Tibial nerve (tissue), 4 donors: ENCODE measurements around the gene SH3TC2. TPM values are rescaled to one million over a fixed set of nuclear protein-coding genes. Genes with fewer than 3 reads are reported as not detected.

Experiments used
- DNase-seq, 2 donors: peaks; one replicate each; pipeline ENCODE4 v3.0.0-alpha.2; 2019; ENCODE audit warnings: low spot score in 2 of 2
- H3K27ac ChIP-seq, 4 donors: fragments of 200-600 bp; sonication (generic) in 3 of 4; one replicate each; pipeline ENCODE4 v1.5.1; 2017 to 2019; ENCODE audit warnings: mild to moderate bottlenecking in 1 of 4
- H3K27me3 ChIP-seq, 2 donors: fragments of 200-600 bp; sonication (generic) in 1 of 2; one replicate each; pipeline versions ENCODE4 v1.5.1 to v1.6.0; 2017 to 2019
- H3K36me3 ChIP-seq, 3 donors: fragments of 200-600 bp; sonication (generic); one replicate each; pipeline ENCODE4 v1.5.1; 2018 to 2019
- H3K4me1 ChIP-seq, 4 donors: fragments of 200-600 bp; sonication (generic) in 3 of 4; one replicate each; pipeline ENCODE4 v1.5.1; 2017 to 2019
- H3K4me3 ChIP-seq, 4 donors: fragments of 200-600 bp; sonication (generic) in 3 of 4; one replicate each; pipeline ENCODE4 v1.5.1; 2017 to 2019; ENCODE audit warnings: mild to moderate bottlenecking in 1 of 4, moderate library complexity in 1 of 4
- H3K9me3 ChIP-seq, 4 donors: fragments of 200-600 bp; sonication (generic) in 3 of 4; one replicate each; pipeline ENCODE4 v1.5.1; 2017 to 2019
- EP300 ChIP-seq, 2 donors: sonication (generic); formaldehyde crosslinking; IDR thresholded peaks; one replicate each; pipeline ENCODE4 v1.6.1; 2017; ENCODE audit warnings: antibody characterized with exemption in 2 of 2, mild to moderate bottlenecking in 1 of 2
- POLR2A ChIP-seq, 2 donors: fragments of 450-650 bp; IDR thresholded peaks; one replicate each; pipeline ENCODE4 v1.6.1; 2017; ENCODE audit warnings: antibody characterized with exemption in 2 of 2, mild to moderate bottlenecking in 2 of 2, moderate library complexity in 2 of 2
- WGBS, 2 donors: methylation state at CpG; one replicate each; pipeline ENCODE4 v1.1.5; 2018; 5-methylcytosine and 5-hydroxymethylcytosine counted together
- total RNA-seq, 4 donors: library from RNA; depleted of rRNA; stranded (reverse); fragments of >200 nt; gene quantifications; one replicate each; pipeline ENCODE4 v1.1.0, GENCODE V29; 2016
- TF ChIP-seq, protein P1 (sequence below), 5 experiments: fragments of 200-600 bp in 3 of 5; fragments of 450-650 bp in 2 of 5; sonication (generic) in 3 of 5; IDR thresholded peaks; one replicate each; pipeline ENCODE4 v1.5.1; 2016 to 2019; ENCODE audit warnings: antibody characterized with exemption in 5 of 5, mild to moderate bottlenecking in 3 of 5, moderate library complexity in 2 of 5

SH3TC2 gene
- total RNA-seq, 4 donors from 2014 or later: 37.2 to 92.1 (median 83.9) TPM

DNA sequence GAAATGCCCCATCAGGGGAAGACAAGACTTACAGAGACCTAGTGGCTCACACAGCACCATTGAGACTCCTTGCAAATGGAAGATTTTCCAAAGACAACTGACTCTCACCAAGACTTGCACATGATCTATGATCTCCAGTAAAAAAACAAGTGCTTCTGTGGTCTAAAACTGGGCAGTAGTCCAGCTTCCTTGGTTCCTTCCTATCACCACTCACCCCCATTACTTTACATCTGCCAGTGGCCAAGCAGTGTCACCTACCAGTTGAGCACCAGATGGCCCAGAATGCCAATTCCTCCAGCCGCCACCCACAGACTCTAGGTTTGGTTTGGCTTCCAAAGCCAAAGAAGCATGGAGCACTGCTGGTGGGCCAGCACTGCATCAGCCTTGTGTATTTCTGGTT lies 47.7 kb downstream of the SH3TC2 start:
- no peak for DNase-seq
- H3K36me3 ChIP-seq: peaks cover 0 to 6% (median 0%) of the 10 kb centered on the region in 3 donors
- H3K27me3 ChIP-seq: no peaks in the 10 kb centered on the region
- H3K4me1 ChIP-seq: peaks cover 0 to 3% (median 0%) of the 10 kb centered on the region in 4 donors
- H3K9me3 ChIP-seq: no peaks in the 10 kb centered on the region
- no peak overlapping the region for H3K4me3 ChIP-seq
- TF ChIP-seq, protein P1, sequence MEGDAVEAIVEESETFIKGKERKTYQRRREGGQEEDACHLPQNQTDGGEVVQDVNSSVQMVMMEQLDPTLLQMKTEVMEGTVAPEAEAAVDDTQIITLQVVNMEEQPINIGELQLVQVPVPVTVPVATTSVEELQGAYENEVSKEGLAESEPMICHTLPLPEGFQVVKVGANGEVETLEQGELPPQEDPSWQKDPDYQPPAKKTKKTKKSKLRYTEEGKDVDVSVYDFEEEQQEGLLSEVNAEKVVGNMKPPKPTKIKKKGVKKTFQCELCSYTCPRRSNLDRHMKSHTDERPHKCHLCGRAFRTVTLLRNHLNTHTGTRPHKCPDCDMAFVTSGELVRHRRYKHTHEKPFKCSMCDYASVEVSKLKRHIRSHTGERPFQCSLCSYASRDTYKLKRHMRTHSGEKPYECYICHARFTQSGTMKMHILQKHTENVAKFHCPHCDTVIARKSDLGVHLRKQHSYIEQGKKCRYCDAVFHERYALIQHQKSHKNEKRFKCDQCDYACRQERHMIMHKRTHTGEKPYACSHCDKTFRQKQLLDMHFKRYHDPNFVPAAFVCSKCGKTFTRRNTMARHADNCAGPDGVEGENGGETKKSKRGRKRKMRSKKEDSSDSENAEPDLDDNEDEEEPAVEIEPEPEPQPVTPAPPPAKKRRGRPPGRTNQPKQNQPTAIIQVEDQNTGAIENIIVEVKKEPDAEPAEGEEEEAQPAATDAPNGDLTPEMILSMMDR (IDR thresholded peaks at IDR 0.05): no peak
- TF ChIP-seq POLR2A (IDR thresholded peaks at IDR 0.05): no peak
- no peak for TF ChIP-seq EP300 (IDR thresholded peaks at IDR 0.05)
- no peak overlapping the region for H3K27ac ChIP-seq
- 87 to 100% methylated on average over 1 of the region's 1 CpG for WGBS, 2 donors

DNA sequence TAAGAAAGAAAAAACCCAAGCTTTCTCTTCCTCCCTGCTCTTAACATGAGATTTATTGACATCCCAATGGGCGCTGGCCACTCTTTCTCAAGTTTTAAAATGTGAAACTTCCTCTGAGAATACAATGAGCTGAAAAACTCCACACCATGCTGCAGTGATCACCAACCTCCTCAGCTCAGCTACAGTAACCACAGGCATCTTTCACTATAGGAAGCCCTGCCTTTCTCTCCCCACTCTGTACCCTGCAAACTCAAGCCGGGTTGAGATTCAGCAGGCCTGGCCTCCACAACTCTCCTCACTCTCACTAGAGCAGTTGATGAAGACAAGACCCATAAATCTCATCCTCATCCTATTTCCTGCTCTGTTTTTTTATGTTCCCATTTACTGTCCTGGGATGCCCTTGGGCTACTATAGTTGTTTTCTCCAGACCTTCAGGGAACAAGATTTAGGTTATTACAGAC lies 48.3 kb downstream of the SH3TC2 start:
- no peak for DNase-seq
- no peaks in the 10 kb centered on the region for H3K4me1 ChIP-seq
- no peak for TF ChIP-seq EP300 (IDR thresholded peaks at IDR 0.05)
- TF ChIP-seq, protein P1 (IDR thresholded peaks at IDR 0.05): no peak
- TF ChIP-seq POLR2A (IDR thresholded peaks at IDR 0.05): no peak
- H3K4me3 ChIP-seq: no peak overlapping the region
- no peaks in the 10 kb centered on the region for H3K9me3 ChIP-seq
- no peaks in the 10 kb centered on the region for H3K27me3 ChIP-seq
- 81 to 93% methylated on average over 2 of the region's 2 CpGs for WGBS, 2 donors
- H3K36me3 ChIP-seq: peaks cover 0 to 10% (median 0%) of the 10 kb centered on the region in 3 donors
- no peak overlapping the region for H3K27ac ChIP-seq

DNA sequence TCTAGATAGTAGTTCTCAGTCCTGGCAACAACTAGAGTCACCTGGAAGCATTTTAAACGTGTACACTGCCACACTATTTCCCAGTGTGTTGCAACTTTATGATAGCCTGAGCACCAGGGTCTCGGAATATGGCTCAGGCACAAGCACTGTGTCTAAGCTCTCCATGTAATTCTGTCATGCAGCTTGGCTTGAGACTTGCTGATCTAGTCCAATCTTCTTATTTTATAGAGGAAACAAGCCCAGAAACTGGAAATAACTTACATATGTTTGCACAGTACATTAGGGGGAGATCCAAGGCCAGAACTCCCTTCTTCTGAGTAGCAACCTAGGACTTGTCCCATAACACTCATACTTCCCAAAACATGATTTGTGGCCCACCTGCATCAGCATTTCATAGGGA lies 49.1 kb downstream of the SH3TC2 start:
- TF ChIP-seq EP300 (IDR thresholded peaks at IDR 0.05) (no peak), POLR2A (IDR thresholded peaks at IDR 0.05) (no peak)
- TF ChIP-seq, protein P1 (IDR thresholded peaks at IDR 0.05): no peak
- no peaks in the 10 kb centered on the region for H3K4me1 ChIP-seq
- H3K27ac ChIP-seq: no peak overlapping the region
- H3K36me3 ChIP-seq: peaks cover 0 to 13% (median 0%) of the 10 kb centered on the region in 3 donors
- 71 to 72% methylated on average over 2 of the region's 2 CpGs for WGBS, 2 donors
- no peak overlapping the region for H3K4me3 ChIP-seq
- H3K9me3 ChIP-seq: no peaks in the 10 kb centered on the region
- DNase-seq: no peak
- H3K27me3 ChIP-seq: no peaks in the 10 kb centered on the region

GRCh38 chr5:149012350-149012749 lies 50.5 kb downstream of the SH3TC2 start:
- H3K9me3 ChIP-seq: no peaks in the 10 kb centered on the region
- 88 to 97% methylated on average over 4 of the region's 5 CpGs for WGBS, 2 donors
- no peak for TF ChIP-seq POLR2A (IDR thresholded peaks at IDR 0.05)
- no peak for TF ChIP-seq EP300 (IDR thresholded peaks at IDR 0.05)
- TF ChIP-seq, protein P1 (IDR thresholded peaks at IDR 0.05): no peak
- no peak overlapping the region for H3K4me3 ChIP-seq
- peaks cover 0 to 18% (median 0%) of the 10 kb centered on the region in 3 donors for H3K36me3 ChIP-seq
- no peaks in the 10 kb centered on the region for H3K4me1 ChIP-seq
- no peak overlapping the region for H3K27ac ChIP-seq
- H3K27me3 ChIP-seq: no peaks in the 10 kb centered on the region
- DNase-seq: no peak

- H3K4me1 ChIP-seq: no peaks in the 10 kb centered on the region
- no peak for DNase-seq
- H3K9me3 ChIP-seq: no peaks in the 10 kb centered on the region
- WGBS, 2 donors: 90 to 97% methylated on average over 2 of the region's 2 CpGs
- TF ChIP-seq POLR2A (IDR thresholded peaks at IDR 0.05) (no peak), EP300 (IDR thresholded peaks at IDR 0.05) (no peak)
- TF ChIP-seq, protein P1 (IDR thresholded peaks at IDR 0.05): no peak
- H3K4me3 ChIP-seq: no peak overlapping the region
- no peak overlapping the region for H3K27ac ChIP-seq
- H3K27me3 ChIP-seq: no peaks in the 10 kb centered on the region
- H3K36me3 ChIP-seq: peaks cover 0 to 20% (median 0%) of the 10 kb centered on the region in 3 donors
Observed at GRCh38 chr5:149011728-149012127, 51.1 kb downstream of the SH3TC2 start.
